Mucosa of descending colon (tissue), 3 donors: ENCODE data around the gene VCL. TPM values are rescaled to one million over a fixed set of nuclear protein-coding genes. Genes with fewer than 3 reads are reported as not detected.

ENCODE experiments used
- ATAC-seq: fragments of 200-7000 bp; cut with Tn5 transposase; one replicate; pipeline ENCODE4 v1.9.1; 2020; ENCODE audit warnings: mild to moderate bottlenecking, moderate library complexity
- DNase-seq, 3 donors: peaks; one replicate each; pipeline ENCODE4 v3.0.0-alpha.2; 2020
- H3K36me3 ChIP-seq: fragments of 200-600 bp; one replicate; pipeline ENCODE4 v1.8.0; 2021; ENCODE audit warnings: low read depth, mild to moderate bottlenecking
- H3K4me1 ChIP-seq: fragments of 200-600 bp; one replicate; pipeline ENCODE4 v1.8.0; 2021; ENCODE audit warnings: low read depth, mild to moderate bottlenecking
- H3K4me3 ChIP-seq: fragments of 200-600 bp; one replicate; pipeline ENCODE4 v1.8.0; 2021; ENCODE audit warnings: mild to moderate bottlenecking
- H3K9me3 ChIP-seq: fragments of 200-600 bp; one replicate; pipeline ENCODE4 v1.8.0; 2021; ENCODE audit warnings: mild to moderate bottlenecking
- CTCF ChIP-seq: fragments of 200-600 bp; IDR thresholded peaks from one replicate; pipeline ENCODE4 v1.8.0; 2022; ENCODE audit warnings: antibody characterized with exemption, mild to moderate bottlenecking
- intact Hi-C, 2 donors: fragments of 100-400 bp; cut with DNase I in 1 of 2; cut with micrococcal nuclease in 1 of 2; formaldehyde crosslinking; loops; one replicate each; pipeline versions ENCODE4 v1.11.0 to v1.11.1; 2022; cut with DNase I, micrococcal nuclease
- total RNA-seq, 3 donors: library from RNA; stranded (reverse); fragmentation: NEBNext Ultra II Directional in 2 of 3; extraction: Animal tissue kit (Norgen Biotek cat#: 25700) in 2 of 3; gene quantifications; one replicate each; pipeline versions ENCODE4 v1.2.1 to v1.2.4, GENCODE V29; 2021 to 2023
- donor health status: DM: no; HTN: no; CAD: no; lungs with moderate emphysema.
- donor health status: DM: no; HTN: no; CAD: no.
- donor health status: DM: no; HTN: yes; CAD: no.

Gene VCL
- total RNA-seq, 3 donors from 2014 or later: 114 to 292 (median 117) TPM

GRCh38 chr10:74104480-74104879, 106.6 kb downstream of the VCL start:
- ATAC-seq: no peak
- intact Hi-C loops: no loop called here
- peaks cover 12% of the 10 kb centered on the region for H3K36me3 ChIP-seq
- no peak for TF ChIP-seq CTCF
- H3K4me3 ChIP-seq: no peak overlapping the region
- H3K9me3 ChIP-seq: no peaks in the 10 kb centered on the region
- H3K4me1 ChIP-seq: no peaks in the 10 kb centered on the region
- DNase-seq: no peak

GRCh38 chr10:74104996-74105395, 107.1 kb downstream of the VCL start:
- no peak for DNase-seq
- intact Hi-C loops: no loop called here
- H3K36me3 ChIP-seq: peaks cover 12% of the 10 kb centered on the region
- no peaks in the 10 kb centered on the region for H3K4me1 ChIP-seq
- no peak for TF ChIP-seq CTCF
- H3K9me3 ChIP-seq: no peaks in the 10 kb centered on the region
- no peak for ATAC-seq
- no peak overlapping the region for H3K4me3 ChIP-seq

- TF ChIP-seq CTCF: no peak
- no peak overlapping the region for H3K4me3 ChIP-seq
- ATAC-seq (no peak), DNase-seq (no peak)
- H3K36me3 ChIP-seq: peaks cover 16% of the 10 kb centered on the region
- H3K4me1 ChIP-seq: no peaks in the 10 kb centered on the region
- no peaks in the 10 kb centered on the region for H3K9me3 ChIP-seq
- intact Hi-C loops: no loop called here
Observed at GRCh38 chr10:74107391-74107790, 109.5 kb downstream of the VCL start.

- intact Hi-C loops: no loop called here
- DNase-seq (no peak), ATAC-seq (no peak)
- Histone ChIP-seq H3K9me3 (no peaks in the 10 kb centered on the region), H3K4me1 (no peaks in the 10 kb centered on the region), H3K36me3 (peaks cover 12% of the 10 kb centered on the region), H3K4me3 (no peak overlapping the region)
- TF ChIP-seq CTCF: no peak
Observed at GRCh38 chr10:74109452-74109851, 111.5 kb downstream of the VCL start.

- DNase-seq (no peak), ATAC-seq (no peak)
- intact Hi-C loops: no loop called here
- Histone ChIP-seq H3K36me3 (peaks cover 16% of the 10 kb centered on the region), H3K9me3 (no peaks in the 10 kb centered on the region), H3K4me3 (no peak overlapping the region), H3K4me1 (no peaks in the 10 kb centered on the region)
- TF ChIP-seq CTCF: no peak
Observed at GRCh38 chr10:74110120-74110519, 112.2 kb downstream of the VCL start.

- ATAC-seq (no peak), DNase-seq (no peak)
- TF ChIP-seq CTCF: no peak
- Histone ChIP-seq H3K9me3 (no peaks in the 10 kb centered on the region), H3K4me1 (no peaks in the 10 kb centered on the region), H3K36me3 (peaks cover 15% of the 10 kb centered on the region), H3K4me3 (no peak overlapping the region)
- intact Hi-C loops: no loop called here
Observed at GRCh38 chr10:74111799-74112198, 113.9 kb downstream of the VCL start.
